ENCODE results near the gene CUX1. TPM values are rescaled to one million over a fixed set of nuclear protein-coding genes. Genes with fewer than 3 reads are reported as not detected.

CUX1 gene
- total RNA-seq, 1 experiment from 2014 or later = 64.3 TPM

DNA sequence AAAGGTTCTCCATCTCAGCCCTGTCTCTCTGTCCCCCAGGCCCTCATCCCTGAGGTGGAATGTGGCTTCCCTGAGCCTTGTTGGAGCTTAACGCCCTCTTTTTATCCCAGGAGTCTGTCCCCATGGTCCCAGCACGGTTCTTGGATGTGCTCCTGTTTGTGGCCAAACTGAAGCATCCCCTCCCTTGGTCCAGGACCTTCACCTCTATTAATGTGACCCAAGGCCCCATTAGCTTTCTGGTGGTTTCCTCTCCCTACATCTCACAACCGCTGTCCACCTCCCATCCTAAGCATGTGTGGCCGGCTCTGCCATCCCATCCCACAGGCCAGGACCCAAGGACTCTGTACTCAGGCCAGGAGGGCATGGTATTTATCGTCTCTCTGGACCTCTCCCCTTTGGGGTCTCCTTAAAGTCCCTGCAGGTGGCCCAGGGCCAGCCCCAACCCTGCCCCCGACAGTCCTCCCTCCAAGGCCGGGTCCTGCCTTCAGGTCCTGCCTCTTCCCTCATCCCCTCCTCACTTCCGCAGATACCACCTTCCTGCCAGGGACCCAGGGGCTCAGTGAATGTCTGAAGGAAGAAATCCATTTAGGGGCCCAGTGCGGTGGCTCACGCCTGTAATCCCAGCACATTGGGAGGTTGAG is 453.9 kb downstream of the CUX1 start:
- no peak overlapping the region for H3K4me3 Mint-ChIP-seq
- H3K27me3 Mint-ChIP-seq (ENCODE audit: low read depth) = no peaks in the 10 kb centered on the region
- H3K4me1 Mint-ChIP-seq = peaks cover 5% of the 10 kb centered on the region; the same call in 1 of the 2 replicates
- TF ChIP-seq, protein P1, sequence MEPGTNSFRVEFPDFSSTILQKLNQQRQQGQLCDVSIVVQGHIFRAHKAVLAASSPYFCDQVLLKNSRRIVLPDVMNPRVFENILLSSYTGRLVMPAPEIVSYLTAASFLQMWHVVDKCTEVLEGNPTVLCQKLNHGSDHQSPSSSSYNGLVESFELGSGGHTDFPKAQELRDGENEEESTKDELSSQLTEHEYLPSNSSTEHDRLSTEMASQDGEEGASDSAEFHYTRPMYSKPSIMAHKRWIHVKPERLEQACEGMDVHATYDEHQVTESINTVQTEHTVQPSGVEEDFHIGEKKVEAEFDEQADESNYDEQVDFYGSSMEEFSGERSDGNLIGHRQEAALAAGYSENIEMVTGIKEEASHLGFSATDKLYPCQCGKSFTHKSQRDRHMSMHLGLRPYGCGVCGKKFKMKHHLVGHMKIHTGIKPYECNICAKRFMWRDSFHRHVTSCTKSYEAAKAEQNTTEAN (CRISPR knock-in tag; IDR thresholded peaks at IDR 0.05) = no peak
- TF ChIP-seq, protein P2, sequence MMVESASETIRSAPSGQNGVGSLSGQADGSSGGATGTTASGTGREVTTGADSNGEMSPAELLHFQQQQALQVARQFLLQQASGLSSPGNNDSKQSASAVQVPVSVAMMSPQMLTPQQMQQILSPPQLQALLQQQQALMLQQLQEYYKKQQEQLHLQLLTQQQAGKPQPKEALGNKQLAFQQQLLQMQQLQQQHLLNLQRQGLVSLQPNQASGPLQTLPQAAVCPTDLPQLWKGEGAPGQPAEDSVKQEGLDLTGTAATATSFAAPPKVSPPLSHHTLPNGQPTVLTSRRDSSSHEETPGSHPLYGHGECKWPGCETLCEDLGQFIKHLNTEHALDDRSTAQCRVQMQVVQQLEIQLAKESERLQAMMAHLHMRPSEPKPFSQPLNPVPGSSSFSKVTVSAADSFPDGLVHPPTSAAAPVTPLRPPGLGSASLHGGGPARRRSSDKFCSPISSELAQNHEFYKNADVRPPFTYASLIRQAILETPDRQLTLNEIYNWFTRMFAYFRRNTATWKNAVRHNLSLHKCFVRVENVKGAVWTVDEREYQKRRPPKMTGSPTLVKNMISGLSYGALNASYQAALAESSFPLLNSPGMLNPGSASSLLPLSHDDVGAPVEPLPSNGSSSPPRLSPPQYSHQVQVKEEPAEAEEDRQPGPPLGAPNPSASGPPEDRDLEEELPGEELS (CRISPR knock-in tag; IDR thresholded peaks at IDR 0.05) = no peak
- no peak for TF ChIP-seq MYBL2 (CRISPR knock-in tag; IDR thresholded peaks at IDR 0.05)
- TF ChIP-seq CREM (CRISPR knock-in tag; IDR thresholded peaks at IDR 0.05) = no peak
- TF ChIP-seq RORB (CRISPR knock-in tag; IDR thresholded peaks at IDR 0.05) = no peak
- no peak for TF ChIP-seq NFE2L1 (CRISPR knock-in tag; IDR thresholded peaks at IDR 0.05)
- no peak for TF ChIP-seq TEAD4 (CRISPR knock-in tag; IDR thresholded peaks at IDR 0.05)
- TF ChIP-seq IRF2 (CRISPR knock-in tag; IDR thresholded peaks at IDR 0.05; ENCODE audit: borderline replicate concordance, low read depth) = no peak
- TF ChIP-seq, protein P3, sequence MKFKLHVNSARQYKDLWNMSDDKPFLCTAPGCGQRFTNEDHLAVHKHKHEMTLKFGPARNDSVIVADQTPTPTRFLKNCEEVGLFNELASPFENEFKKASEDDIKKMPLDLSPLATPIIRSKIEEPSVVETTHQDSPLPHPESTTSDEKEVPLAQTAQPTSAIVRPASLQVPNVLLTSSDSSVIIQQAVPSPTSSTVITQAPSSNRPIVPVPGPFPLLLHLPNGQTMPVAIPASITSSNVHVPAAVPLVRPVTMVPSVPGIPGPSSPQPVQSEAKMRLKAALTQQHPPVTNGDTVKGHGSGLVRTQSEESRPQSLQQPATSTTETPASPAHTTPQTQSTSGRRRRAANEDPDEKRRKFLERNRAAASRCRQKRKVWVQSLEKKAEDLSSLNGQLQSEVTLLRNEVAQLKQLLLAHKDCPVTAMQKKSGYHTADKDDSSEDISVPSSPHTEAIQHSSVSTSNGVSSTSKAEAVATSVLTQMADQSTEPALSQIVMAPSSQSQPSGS (CRISPR knock-in tag; IDR thresholded peaks at IDR 0.05; ENCODE audit: borderline replicate concordance, low read depth) = no peak
- no peak for TF ChIP-seq ZNF263 (CRISPR knock-in tag; IDR thresholded peaks at IDR 0.05; ENCODE audit: low read depth)
- TF ChIP-seq CREB1 (CRISPR knock-in tag; IDR thresholded peaks at IDR 0.05) = no peak
- TF ChIP-seq, protein P4, sequence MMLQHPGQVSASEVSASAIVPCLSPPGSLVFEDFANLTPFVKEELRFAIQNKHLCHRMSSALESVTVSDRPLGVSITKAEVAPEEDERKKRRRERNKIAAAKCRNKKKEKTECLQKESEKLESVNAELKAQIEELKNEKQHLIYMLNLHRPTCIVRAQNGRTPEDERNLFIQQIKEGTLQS (CRISPR knock-in tag; conservative IDR thresholded peaks at IDR 0.05) = no peak
- TF ChIP-seq TEAD1 (CRISPR knock-in tag; IDR thresholded peaks at IDR 0.05) = no peak
- no peak for TF ChIP-seq ZNF317 (CRISPR knock-in tag; IDR thresholded peaks at IDR 0.05; ENCODE audit: borderline replicate concordance, low read depth)
- no peak for TF ChIP-seq JAZF1 (CRISPR knock-in tag; IDR thresholded peaks at IDR 0.05)
- TF ChIP-seq, protein P5, sequence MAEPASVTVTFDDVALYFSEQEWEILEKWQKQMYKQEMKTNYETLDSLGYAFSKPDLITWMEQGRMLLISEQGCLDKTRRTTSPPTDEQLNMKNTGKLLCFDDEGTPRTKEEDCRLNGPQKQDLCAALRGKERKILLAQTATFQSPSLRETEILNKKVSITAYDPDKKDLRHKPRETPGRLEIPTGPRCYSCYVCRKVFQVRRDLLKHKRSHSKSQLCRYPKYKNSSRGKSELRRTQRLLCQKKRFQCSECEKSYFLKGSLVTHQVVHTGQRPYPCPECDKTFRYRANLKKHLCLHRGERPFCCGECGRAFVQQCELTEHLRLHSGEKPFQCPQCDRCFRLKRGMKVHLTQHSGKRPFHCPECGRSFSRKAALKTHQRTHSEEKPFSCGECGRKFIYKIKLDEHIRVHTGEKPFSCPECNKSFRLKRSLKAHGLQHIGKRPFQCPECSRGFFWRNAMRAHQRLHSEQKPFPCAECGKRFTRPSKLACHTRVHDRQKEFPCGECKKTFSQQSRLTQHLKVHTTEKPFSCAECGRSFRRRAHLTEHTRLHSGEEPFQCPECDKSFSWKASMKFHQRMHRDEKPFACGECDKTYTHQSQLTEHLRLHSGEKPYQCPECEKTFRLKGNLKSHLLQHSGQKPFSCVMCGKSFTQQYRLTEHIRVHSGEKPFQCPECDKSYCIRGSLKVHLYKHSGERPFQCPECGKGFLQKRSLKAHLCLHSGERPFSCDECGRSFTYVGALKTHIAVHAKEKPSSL (CRISPR knock-in tag; conservative IDR thresholded peaks at IDR 0.05) = no peak
- TF ChIP-seq ETV6 (CRISPR knock-in tag; IDR thresholded peaks at IDR 0.05) = no peak
- TF ChIP-seq, protein P6, sequence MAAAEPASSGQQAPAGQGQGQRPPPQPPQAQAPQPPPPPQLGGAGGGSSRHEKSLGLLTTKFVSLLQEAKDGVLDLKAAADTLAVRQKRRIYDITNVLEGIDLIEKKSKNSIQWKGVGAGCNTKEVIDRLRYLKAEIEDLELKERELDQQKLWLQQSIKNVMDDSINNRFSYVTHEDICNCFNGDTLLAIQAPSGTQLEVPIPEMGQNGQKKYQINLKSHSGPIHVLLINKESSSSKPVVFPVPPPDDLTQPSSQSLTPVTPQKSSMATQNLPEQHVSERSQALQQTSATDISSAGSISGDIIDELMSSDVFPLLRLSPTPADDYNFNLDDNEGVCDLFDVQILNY (CRISPR knock-in tag; IDR thresholded peaks at IDR 0.05) = no peak
- no peak for TF ChIP-seq NR2C2 (CRISPR knock-in tag; IDR thresholded peaks at IDR 0.05)
- no peak for TF ChIP-seq ZNF232 (CRISPR knock-in tag; IDR thresholded peaks at IDR 0.05)
- H3K9me3 Mint-ChIP-seq = no peaks in the 10 kb centered on the region
- ChIA-PET POLR2A (no interaction called here), CTCF (interaction anchor here (0.5 to 1.6 kb wide), 7 partner anchors 9 to 729 kb away, joined by 3 to 10 read pairs (median 5); no protein-coding TSS in a partner anchor)
- ATAC-seq (no peak), DNase-seq (ENCODE audit: low spot score) (no peak)
- H3K27ac Mint-ChIP-seq = no peak overlapping the region
- no peaks in the 10 kb centered on the region for H3K36me3 Mint-ChIP-seq
